ENCODE results near the gene RAB31.

Gene RAB31

DNA sequence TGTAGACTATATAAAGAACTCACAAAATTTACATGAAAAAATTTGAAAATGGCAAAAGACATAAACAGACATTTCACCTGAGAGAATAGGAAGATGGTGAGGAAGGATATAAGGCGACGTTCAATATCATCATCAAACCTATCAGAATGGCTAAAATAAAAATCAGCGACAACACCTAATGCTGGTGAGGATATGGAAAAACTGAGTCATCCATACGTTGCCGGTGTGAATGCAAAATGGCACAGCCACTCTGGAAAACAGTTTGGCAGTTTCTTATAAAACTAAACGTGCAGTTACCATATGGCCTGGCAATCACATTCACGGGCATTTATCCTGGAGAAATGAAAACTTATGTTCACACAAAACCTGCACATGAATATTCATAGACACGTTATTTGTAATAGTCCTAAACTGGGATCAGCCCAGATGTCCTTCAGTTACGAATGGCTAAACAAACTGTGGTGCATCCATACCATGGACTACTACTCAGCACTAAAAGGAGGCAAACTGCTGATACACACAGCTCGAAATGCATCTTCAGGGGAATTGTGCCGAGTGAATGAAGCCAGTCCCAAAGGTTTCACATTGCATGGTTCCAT is 114.6 kb downstream of the RAB31 start:
- DNase-seq (ENCODE audit: low read depth), result no peak

- no peak for DNase-seq (ENCODE audit: low read depth)
Observed at GRCh38 chr18:9823805-9824473, 115.8 kb downstream of the RAB31 start.

GRCh38 chr18:9824474-9824832 is 116.4 kb downstream of the RAB31 start:
- no peak for DNase-seq (ENCODE audit: low read depth)

- no peak for DNase-seq (ENCODE audit: low read depth)
Observed at GRCh38 chr18:9824952-9825371, 116.9 kb downstream of the RAB31 start.

GRCh38 chr18:9825571-9826073 is 117.5 kb downstream of the RAB31 start:
- no peak for DNase-seq (ENCODE audit: low read depth)

GRCh38 chr18:9826685-9827084 is 118.6 kb downstream of the RAB31 start:
- DNase-seq (ENCODE audit: low read depth), result no peak

DNA sequence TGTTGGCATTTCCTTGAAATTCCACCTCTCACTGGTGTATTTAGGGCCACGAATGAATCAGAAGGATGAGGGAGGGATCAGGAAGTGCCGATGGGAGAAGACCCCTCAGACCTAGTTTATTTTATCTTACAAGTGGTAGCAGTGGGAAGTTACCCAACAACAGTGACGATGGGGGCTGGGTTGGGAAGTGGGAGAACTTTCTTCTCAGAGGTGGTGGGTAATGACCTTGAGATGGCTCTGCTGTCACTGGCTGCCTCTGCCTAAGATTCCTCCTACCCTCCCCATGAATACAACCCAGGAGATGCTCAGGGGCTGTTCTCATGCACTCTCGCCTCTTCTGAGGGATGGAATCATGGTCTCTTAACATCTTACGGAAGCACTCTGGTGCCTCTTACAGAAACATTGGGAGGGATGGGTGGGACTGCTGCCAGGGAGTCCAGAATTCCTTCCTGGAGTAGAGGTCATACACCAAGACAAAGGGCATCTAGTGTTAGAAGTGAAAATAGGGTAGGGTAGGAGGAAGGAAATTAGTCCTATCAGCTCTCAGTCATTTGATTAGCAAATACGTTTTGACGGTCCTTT is 119.2 kb downstream of the RAB31 start:
- DNase-seq (ENCODE audit: low read depth), result no peak

GRCh38 chr18:9827793-9828505 is 119.8 kb downstream of the RAB31 start:
- DNase-seq (ENCODE audit: low read depth), result no peak

- DNase-seq (ENCODE audit: low read depth), result no peak
Observed at GRCh38 chr18:9828506-9829396, 120.7 kb downstream of the RAB31 start.

DNA sequence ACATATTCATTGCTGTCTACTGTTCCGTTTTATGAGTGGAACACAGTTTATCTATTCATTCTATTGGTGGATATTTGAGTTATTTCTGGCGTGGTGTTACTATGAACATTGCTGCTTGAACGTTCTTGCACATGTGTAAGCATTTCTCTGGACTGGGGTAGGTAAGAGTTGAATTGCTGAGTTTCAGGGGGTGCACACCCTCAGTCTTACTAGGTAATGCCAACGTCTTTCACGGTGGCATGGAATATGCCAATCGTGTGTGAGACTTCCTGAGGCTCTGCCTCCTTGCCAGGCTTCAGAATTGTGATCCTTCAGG is 121.3 kb downstream of the RAB31 start:
- DNase-seq (ENCODE audit: low read depth), result no peak

DNA sequence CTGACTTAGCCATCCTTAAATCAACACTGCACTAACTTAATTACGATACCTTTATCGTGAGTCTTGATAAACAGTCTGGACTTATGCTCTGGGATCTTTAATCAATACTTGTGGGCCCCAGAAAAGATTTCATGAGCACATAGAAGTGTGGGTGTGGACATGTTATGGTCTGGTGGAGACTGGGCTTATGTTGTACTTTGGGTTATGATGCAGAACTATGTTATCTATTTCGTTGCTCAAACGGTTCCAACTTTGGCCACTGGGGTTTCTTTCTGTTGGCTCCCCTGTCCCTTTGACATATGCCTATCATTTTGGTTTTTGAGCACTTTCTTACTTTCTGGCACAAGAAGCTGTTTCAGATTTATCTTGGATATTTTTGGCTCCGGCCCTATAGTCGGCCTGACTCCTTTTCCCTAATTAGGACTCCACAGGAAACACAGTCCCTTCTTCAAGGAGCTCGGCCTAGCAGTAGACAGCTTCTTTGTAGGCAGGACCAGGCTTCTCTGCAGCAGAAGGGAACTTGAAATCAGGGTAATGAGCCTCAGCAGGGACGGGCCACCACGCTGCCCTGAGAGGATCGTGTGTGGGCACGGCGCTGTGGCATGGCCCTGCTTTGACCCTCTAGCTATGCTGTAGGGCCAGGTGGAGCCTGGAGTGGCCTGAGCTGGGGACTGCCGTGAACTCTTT is 123.1 kb downstream of the RAB31 start:
- no peak for DNase-seq (ENCODE audit: low read depth)

- DNase-seq (ENCODE audit: low read depth), result no peak
Observed at GRCh38 chr18:9831723-9832199, 123.7 kb downstream of the RAB31 start.

GRCh38 chr18:9832871-9833270 is 124.8 kb downstream of the RAB31 start:
- no peak for DNase-seq (ENCODE audit: low read depth)

DNA sequence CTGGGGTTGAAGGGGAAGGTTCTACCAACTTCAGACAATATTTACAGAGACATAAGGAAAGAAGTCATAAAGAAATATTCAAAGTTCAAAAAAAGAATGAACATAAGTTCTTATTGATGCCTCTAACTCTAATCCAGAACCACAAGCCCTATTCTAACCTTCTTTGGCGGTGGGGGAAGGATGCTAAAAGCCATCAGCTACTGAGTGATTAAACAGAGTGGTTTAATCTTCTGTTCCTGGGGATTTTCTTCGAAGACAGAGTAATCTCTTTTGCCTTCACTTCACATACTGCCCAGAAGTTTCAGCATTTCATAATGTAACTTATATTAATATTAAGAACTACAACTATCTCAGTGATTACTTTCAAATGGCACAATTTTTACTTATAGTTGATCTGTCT is 126.5 kb downstream of the RAB31 start:
- DNase-seq (ENCODE audit: low read depth), result no peak

DNA sequence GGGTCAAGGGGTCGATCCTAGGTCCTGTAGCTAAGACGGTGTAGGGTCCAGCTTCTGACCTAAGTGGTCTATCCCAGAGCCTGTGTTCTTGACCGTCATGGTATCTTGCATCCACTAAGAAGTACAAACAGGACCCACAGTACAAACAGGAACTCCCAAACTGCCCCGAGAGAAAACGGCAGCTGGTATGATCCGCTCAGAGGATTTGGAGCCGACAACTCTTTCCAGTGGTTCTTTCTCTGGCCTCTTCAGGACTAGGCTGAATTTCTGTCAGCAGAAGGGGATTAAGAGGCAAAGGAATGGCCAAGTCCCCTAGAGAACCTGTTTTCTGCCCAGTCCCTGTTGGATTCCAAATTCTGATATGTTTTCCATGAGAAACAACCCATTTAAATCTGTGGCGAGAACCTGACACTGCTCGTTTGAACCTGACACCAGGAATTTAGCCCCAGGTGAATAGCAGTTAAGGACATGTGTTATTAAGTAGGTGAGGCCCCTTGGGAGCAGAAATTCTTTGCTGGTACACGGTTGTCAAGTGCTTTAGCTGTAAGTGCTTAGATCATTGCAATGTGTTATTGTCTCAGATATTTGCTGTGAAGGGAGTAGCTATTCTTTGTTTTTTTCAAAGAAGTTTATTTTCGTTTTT is 127.1 kb downstream of the RAB31 start:
- no peak for DNase-seq (ENCODE audit: low read depth)

DNA sequence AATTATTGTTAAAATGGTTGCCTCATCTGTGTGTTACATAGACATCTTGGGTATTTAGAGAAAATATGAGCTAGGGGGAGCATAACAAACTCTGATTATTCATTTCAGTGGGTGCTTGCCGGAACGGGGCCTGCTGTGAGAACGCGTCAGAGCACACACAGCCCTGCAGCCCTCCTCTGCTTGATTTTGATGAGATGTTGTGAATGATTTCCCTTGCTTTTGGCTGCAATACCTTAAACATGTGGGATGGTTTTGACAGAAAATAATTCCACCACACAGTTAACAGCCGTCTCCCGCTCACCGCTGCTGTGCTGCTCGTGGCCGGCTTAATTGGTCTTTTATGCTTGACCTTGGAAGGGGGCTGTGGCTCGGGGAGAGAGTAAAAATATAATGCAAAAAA is 127.7 kb downstream of the RAB31 start:
- no peak for DNase-seq (ENCODE audit: low read depth)

- DNase-seq (ENCODE audit: low read depth), result no peak
Observed at GRCh38 chr18:9838144-9838877, 130.2 kb downstream of the RAB31 start.

DNA sequence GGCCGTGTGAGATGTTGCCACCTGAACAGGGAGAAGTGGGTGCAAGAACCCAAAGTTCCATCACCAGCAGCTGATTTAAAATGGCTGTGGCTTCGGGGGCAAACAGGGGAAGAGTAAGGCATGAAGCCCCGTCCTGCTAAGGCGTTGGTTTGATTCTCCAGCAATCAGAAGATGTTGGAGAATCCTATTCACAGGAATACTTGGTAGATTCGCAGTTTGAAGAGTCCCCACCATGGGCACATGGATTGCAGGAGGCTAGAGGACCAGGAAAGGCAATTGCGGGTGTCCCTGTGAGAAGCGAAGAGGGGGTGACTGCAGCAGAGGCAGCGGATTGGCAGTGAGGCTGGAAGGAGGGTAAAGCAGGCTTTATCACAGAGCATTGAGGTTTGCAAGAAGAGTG is 131.1 kb downstream of the RAB31 start:
- DNase-seq (ENCODE audit: low read depth), result no peak

GRCh38 chr18:9839853-9840252 is 131.8 kb downstream of the RAB31 start:
- DNase-seq (ENCODE audit: low read depth), result no peak

DNA sequence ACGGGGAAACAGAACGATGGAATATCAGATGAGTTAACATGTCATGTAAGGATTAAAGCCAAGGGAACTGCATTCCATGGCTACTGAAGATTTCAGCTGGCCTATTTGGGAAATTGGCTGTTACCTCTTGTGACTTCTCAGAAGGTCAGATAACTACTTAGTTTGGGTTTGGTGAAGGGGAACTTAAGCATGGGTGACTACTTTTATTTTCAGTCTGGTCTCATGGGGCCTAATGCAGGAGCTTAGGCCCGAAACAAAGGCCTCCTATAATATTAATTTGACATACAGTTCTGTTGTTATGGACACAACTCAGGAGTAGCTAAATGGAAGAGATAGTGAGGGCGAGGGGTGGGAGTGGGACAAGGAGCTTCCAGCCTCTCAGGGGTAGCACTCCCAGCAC is 133.7 kb downstream of the RAB31 start:
- DNase-seq (ENCODE audit: low read depth), result no peak

Data from T-helper 22 cell (primary cell).